GM12878 (cell line): ENCODE results near the gene ID3. TPM values are rescaled to one million over a fixed set of nuclear protein-coding genes. Genes with fewer than 3 reads are reported as not detected.

ENCODE experiments used
- ATAC-seq: fragments of 200-7000 bp; cut with Tn5 transposase; 3 replicates; pipeline ENCODE4 v1.9.1; 2020; ENCODE audit warnings: mild to moderate bottlenecking, moderate library complexity
- BruUV-seq: library from RNA; stranded (reverse); fragments of 400-500 nt; replicated peaks from 2 replicates; lab custom pipeline; 2021; lab: Mats Ljungman, UMichigan
- CTCF ChIA-PET: fragments of 300-600 bp; sonication (Branson Sonifier 250); formaldehyde crosslinking; extraction: SDS; loops from one replicate; lab custom pipeline; 2021; ENCODE audit warnings: inconsistent platforms; lab: Yijun Ruan, JAX
- POLR2A ChIA-PET: fragments of 350-600 bp; formaldehyde crosslinking; extraction: SDS; loops from one replicate; lab custom pipeline; 2021; ENCODE audit warnings: inconsistent platforms; lab: Charles Lee
- RAD21 ChIA-PET: fragments of 300-600 bp; sonication (Branson Sonifier 250); formaldehyde crosslinking; loops from one replicate; lab custom pipeline; 2023; ENCODE audit warnings: antibody characterized with exemption; ENCODE audit not compliant: unreplicated experiment; lab: Charles Lee
- SMC1A ChIA-PET: fragments of 300-600 bp; sonication (Branson Sonifier 250); formaldehyde crosslinking; loops from one replicate; lab custom pipeline; 2023; ENCODE audit not compliant: unreplicated experiment, uncharacterized antibody; lab: Charles Lee
- DNase-seq: peaks from one replicate; pipeline ENCODE4 v3.0.0-alpha.2; 2011; ENCODE audit warnings: low read depth, low spot score
- FAIRE-seq: peaks from 3 replicates; lab custom pipeline; 2011; peaks lifted over from hg19 to GRCh38; lab: Jason Lieb, UNC
- H2AFZ ChIP-seq: 2 replicates; pipeline ENCODE4 v1.6.0; 2011; ENCODE audit warnings: low read depth, low read length, control low read depth; ENCODE audit not compliant: control insufficient read depth
- H3K27ac ChIP-seq: 2 replicates; pipeline ENCODE4 v1.5.1; 2011; ENCODE audit warnings: control low read depth; ENCODE audit not compliant: control insufficient read depth, insufficient read depth
- H3K27me3 ChIP-seq, 2 experiments: replicated peaks in 1 of 2; 2 replicates each; pipeline versions ENCODE4 v1.6.0 to v1.6.1; 2011; ENCODE audit warnings: low read length in 1 of 2; ENCODE audit not compliant: control insufficient read depth in 2 of 2, insufficient read depth in 2 of 2
- H3K36me3 ChIP-seq, 2 experiments: 2 replicates each; pipeline ENCODE4 v1.5.1; 2011; ENCODE audit warnings: low read length in 1 of 2; ENCODE audit not compliant: control insufficient read depth in 2 of 2, insufficient read depth in 2 of 2
- H3K4me1 ChIP-seq: 2 replicates; pipeline ENCODE4 v1.6.1; 2011; ENCODE audit warnings: mild to moderate bottlenecking, low read length, moderate library complexity, mixed read lengths; ENCODE audit not compliant: control insufficient read depth, insufficient read depth
- H3K4me2 ChIP-seq: 2 replicates; pipeline ENCODE4 v1.6.0; 2011; ENCODE audit warnings: control low read depth; ENCODE audit not compliant: control insufficient read depth, insufficient read depth
- H3K4me3 ChIP-seq: fragments of 200-600 bp; sonication (generic); 2 replicates; pipeline ENCODE4 v1.5.1; 2016
- H3K79me2 ChIP-seq: 2 replicates; pipeline ENCODE4 v1.6.0; 2011; ENCODE audit warnings: low read length; ENCODE audit not compliant: control insufficient read depth, insufficient read depth
- H3K9ac ChIP-seq: 2 replicates; pipeline ENCODE4 v1.8.0; 2011; ENCODE audit warnings: low read length, control low read depth, mixed read lengths; ENCODE audit not compliant: control insufficient read depth, insufficient read depth
- H3K9me3 ChIP-seq: replicated peaks from 3 replicates; pipeline ENCODE4 v1.5.1; 2011; ENCODE audit warnings: mild to moderate bottlenecking, low read length; ENCODE audit not compliant: control insufficient read depth, insufficient read depth
- H4K20me1 ChIP-seq: 2 replicates; pipeline ENCODE4 v1.6.0; 2011; ENCODE audit not compliant: control insufficient read depth, insufficient read depth
- EED ChIP-seq: sonication (generic); IDR thresholded peaks from 2 replicates; pipeline ENCODE4 v1.6.1; 2016; ENCODE audit warnings: antibody characterized with exemption, low read depth
- MLLT1 ChIP-seq: fragments of 450-650 bp; IDR thresholded peaks from 2 replicates; pipeline ENCODE4 v1.6.1; 2016; ENCODE audit warnings: mild to moderate bottlenecking
- SMAD5 ChIP-seq: IDR thresholded peaks from 2 replicates; pipeline ENCODE4 v1.6.1; 2016; ENCODE audit warnings: antibody characterized with exemption, low read depth
- WGBS: methylation state at CpG from one replicate; pipeline ENCODE4 v1.1.6; 2016; ENCODE audit warnings: low lambda C conversion rate; ENCODE audit not compliant: insufficient replicate concordance, insufficient coverage; ENCODE audit errors: missing lambda C conversion rate; 5-methylcytosine and 5-hydroxymethylcytosine counted together
- in situ Hi-C: fragments of 300-500 bp; cut with MboI; formaldehyde crosslinking; loops from 9 replicates; pipeline ENCODE4 v1.14.3; 2018; ENCODE audit warnings: mixed read lengths
- intact Hi-C: fragments of 100-400 bp; cut with micrococcal nuclease; formaldehyde crosslinking; loops from one replicate; pipeline ENCODE4 v1.14.2; 2022; ENCODE audit not compliant: unreplicated experiment
- polyA plus RNA-seq, 11 experiments: library from polyadenylated mRNA; depleted of rRNA in 4 of 11; unstranded in 6 of 11; stranded (reverse) in 5 of 11; fragments of >200 nt; fragmentation: Nextera tagmentation in 4 of 11; fragmentation: Illumina TruSeq in 1 of 11; extraction: Ambion mirVana in 4 of 11; extraction: Trizol in 1 of 11; gene quantifications; 1 replicate in 1 of 11; 2 replicates in 10 of 11; pipeline versions ENCODE4 v1.2.1 to v1.2.3, GENCODE V29; 2011 to 2016; ENCODE audit warnings: inconsistent platforms in 2 of 11, missing spikeins in 2 of 11, low read depth in 1 of 11
- total RNA-seq, 4 experiments: library from RNA; depleted of rRNA in 3 of 4; stranded (reverse); fragments of >200 nt in 3 of 4; fragmentation: Illumina TruSeq in 1 of 4; extraction: Trizol in 1 of 4; gene quantifications; 2 replicates each; pipeline versions ENCODE4 v1.2.1 to v1.2.3, GENCODE V29; 2013 to 2021

Gene ID3
- total and polyA plus RNA-seq, 10 of the 15 experiments (the other 5 are each of a cell fraction or from before 2014, with no cell fraction given): 42.7 to 475 (median 207) TPM

DNA sequence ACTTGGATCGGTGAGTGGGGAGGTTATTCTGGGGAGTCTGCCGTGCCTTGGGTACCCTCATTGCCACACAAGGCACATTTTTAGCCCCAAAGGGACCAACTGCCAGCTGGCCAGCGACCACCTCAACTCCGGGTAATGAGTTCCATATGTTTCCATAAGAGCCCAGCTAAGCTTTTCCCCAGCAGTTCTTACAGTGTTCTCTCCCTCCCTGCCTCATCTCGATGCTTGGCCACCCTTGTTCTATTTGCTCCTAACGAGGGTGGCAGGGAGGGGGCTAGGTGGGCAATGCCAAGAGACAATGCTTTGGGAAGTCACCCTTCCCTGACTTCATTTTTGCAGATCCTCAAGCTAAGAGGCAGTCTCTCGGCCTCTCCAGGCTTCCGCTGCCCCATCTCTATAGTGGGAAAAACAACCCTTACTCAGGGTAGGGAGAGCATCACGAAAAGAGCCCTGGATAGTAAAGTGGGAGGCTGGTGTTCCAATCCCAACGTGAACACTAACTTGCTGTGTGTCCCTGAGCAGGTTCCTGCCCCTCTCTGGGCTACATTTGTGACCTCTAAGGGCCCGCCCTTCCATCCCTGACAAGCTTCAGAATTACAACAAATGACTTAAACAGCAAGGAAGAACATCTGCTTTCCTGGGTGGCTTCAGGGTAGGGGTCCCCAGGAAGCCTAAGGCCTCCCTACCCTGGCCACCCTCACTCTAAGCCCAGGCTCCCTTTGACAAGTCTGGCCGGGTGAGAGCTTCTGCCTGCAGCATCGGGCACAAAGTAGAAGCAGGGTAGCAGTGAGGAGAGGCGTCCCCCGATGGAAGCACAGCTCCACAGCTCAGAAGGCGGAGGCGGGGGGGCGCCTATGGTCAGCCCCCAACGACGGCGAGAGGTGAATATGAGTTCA is 5.8 kb downstream of the ID3 start:
- peak overlapping the region; percentile 86 for H3K4me2 ChIP-seq
- WGBS: 74% methylated on average over 21 of the region's 21 CpGs
- DNase-seq (no peak), FAIRE-seq (no peak)
- POLR2A ChIA-PET: interaction anchor here (0.9 to 9.2 kb wide), 8 partner anchors 15 to 83 kb away, joined by 3 to 206 read pairs (median 10); no protein-coding TSS in a partner anchor
- no TSS peak for BruUV-seq
- H2AFZ ChIP-seq: no peak overlapping the region; the same call in 1 of the 2 replicates
- intact Hi-C loops: loop anchor here (2.0 kb wide), 1 partner anchor 77 kb away; no protein-coding TSS in a partner anchor
- H3K27me3 ChIP-seq: no peaks in the 10 kb centered on the region
- H3K4me1 ChIP-seq: peaks cover 43% of the 10 kb centered on the region
- H3K27ac ChIP-seq: no peak overlapping the region; the same call in 1 of the 2 replicates
- CTCF ChIA-PET: interaction anchor here (1.2 to 24.4 kb wide), 9 partner anchors 9 to 104 kb away, joined by 3 to 959 read pairs (median 5); no protein-coding TSS in a partner anchor
- H3K9me3 ChIP-seq: no peaks in the 10 kb centered on the region
- H3K36me3 ChIP-seq: no peaks in the 10 kb centered on the region
- H3K9ac ChIP-seq: peak overlapping the region; percentile 75; the same call in 1 of the 2 replicates
- in situ Hi-C loops: no loop called here
- H3K79me2 ChIP-seq: peaks cover 11% of the 10 kb centered on the region
- TF ChIP-seq MLLT1 (peak; percentile 3; the same call in 1 of the 2 replicates), SMAD5 (no peak), EED (no peak)
- TF ChIP-seq, all 136 proteins: peak for 1
- RAD21 ChIA-PET: interaction anchor here (1.1 to 21.6 kb wide), 7 partner anchors 8 to 83 kb away, joined by 3 to 561 read pairs (median 8); no protein-coding TSS in a partner anchor
- Histone ChIP-seq H4K20me1 (no peaks in the 10 kb centered on the region), H3K4me3 (peak overlapping the region; percentile 62; the same call in 1 of the 2 replicates)
- ATAC-seq: no peak
- SMC1A ChIA-PET: interaction anchor here (0.9 to 17.8 kb wide), 11 partner anchors 8 to 81 kb away, joined by 3 to 584 read pairs (median 19); no protein-coding TSS in a partner anchor
